COLO668 (cell line): ENCODE results near the gene OBP2A.
"Not testable (repeated sequence)": the region's sequence is repeated elsewhere in the genome, so short reads cannot be mapped to it uniquely, and the experiment has no call there.

Experiments
- DNase-seq: peaks from one replicate; lab custom pipeline; 2025; ENCODE audit not compliant: unreplicated experiment; lab: John Stamatoyannopoulos, UW

The OBP2A gene, protein sequence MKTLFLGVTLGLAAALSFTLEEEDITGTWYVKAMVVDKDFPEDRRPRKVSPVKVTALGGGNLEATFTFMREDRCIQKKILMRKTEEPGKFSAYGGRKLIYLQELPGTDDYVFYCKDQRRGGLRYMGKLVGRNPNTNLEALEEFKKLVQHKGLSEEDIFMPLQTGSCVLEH

DNA sequence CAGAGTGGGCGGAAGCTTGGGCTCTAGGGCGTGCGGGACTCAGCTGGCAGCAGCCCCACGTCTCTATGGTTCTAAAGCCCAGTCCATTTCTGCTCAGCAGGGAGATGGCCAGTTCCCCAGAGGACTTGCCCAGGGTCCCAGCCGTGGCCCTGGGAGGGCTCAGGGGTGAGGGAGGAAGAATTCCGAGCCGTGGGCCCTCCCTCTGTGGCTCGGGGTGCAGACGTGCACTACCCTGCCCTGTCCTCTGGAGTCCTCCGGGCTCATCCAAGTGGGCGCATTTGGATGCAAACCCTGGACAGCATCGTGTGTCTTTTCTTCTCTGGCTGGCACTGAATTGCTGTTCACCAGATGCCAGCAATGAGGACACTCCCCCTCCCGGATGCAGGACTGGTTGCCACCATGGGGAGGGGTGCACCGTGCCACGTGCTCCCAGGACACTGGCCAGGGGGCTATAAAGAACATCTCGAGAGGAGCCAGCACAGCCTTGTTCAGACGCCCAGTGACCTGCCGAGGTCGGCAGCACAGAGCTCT, at the start of gene OBP2A:
Gene OBP2A (plus strand): TSS at position 481 of the 531 bp plus-strand sequence. CDS start 55 bp downstream, outside the sequence.
- not testable (repeated sequence) for DNase-seq

DNA sequence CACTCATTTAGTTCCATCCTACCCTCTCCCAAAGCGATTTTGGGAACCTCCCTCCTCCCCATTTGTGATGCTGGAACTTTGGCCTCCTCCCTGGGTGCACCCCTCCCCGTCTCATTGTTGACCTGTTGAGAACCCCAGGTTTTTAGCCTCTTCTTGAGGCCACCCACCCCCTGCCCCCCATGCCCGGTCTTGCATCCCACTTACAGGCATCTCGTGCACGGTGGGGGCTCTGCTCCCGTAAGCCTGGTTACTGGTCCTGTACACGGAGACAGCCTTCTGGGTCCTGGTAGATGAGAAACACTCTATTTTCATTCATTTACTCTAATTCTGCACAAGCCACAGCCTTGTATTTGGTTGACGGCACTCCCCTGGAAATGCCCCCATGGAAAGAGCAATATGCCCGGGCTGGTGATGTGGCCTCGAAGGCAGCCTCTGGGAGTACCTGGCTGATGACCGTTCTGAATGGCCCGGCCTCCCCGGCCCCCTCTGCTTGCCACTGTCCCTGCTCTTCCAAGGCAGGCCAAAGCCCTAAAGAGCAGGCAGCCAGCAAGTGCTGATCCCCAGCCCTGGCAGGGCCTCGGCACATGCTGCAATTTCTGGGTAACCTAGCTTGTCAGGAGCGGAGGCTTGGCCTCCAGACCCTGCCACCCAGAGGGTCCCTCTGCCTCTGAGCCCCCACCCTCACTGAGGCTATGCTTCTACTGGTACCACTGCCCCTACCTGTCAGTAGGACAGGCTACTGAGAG, 47.4 kb upstream of the OBP2A start:
- no peak for DNase-seq

DNA sequence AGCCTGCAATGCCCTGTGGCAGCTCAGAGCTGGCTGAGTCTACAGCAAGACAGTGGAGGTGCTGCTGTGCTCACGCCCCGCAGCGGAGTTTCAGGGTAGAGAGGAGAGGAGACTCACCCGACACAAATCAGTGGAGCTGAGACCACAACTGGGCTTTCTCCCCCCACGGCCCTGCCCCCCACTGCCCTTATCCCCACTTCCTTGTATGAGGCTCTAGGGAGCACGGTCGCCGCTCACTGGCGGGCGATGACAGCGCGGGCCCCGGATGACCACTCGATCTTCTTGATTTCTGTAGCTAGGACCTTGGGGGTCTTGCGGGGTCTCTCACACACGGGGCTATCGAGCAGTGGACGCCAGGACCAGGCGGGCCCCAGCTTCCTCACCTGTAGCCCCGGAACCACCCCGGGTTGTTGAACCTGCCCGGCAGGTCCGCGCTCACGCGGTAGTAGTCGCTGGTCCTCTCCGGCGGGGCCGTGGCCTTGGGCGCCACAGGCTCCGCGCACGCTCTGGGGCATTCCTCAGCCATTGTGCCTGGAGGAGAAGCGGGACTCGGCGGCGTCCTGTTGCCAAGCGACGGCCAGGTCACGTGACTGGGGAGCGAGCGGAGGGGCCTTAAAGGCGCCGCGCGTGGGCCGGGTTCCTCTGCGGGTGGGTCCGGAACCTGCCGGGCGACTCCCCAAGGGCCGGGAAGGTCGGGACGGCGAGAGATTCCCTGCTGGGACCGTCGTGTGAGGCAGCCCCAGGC, 46.4 kb upstream of the OBP2A start:
- DNase-seq, result peak; percentile 91

DNA sequence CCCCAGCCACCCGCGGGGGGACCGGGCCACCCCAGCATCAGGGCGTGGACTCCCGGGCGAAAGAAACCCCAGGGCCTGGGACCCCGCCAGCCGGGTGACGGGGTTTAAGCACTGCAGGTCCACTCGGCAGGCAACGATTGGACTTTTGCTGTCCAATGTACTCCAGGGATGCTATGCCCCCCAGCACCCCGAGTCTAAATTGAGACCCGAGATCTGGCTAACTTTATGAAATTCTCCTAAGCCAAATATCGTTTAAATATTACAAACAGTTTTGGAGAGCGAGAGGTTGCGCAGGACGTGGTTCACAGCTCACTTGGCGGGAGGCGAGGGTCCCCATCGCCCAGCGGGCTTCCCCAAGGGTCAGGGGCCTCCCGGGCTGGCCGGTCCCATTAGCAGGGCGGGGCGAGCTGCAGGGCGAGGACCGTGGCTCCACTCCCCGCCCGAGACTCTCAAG, 45.8 kb upstream of the OBP2A start:
- no peak for DNase-seq

DNA sequence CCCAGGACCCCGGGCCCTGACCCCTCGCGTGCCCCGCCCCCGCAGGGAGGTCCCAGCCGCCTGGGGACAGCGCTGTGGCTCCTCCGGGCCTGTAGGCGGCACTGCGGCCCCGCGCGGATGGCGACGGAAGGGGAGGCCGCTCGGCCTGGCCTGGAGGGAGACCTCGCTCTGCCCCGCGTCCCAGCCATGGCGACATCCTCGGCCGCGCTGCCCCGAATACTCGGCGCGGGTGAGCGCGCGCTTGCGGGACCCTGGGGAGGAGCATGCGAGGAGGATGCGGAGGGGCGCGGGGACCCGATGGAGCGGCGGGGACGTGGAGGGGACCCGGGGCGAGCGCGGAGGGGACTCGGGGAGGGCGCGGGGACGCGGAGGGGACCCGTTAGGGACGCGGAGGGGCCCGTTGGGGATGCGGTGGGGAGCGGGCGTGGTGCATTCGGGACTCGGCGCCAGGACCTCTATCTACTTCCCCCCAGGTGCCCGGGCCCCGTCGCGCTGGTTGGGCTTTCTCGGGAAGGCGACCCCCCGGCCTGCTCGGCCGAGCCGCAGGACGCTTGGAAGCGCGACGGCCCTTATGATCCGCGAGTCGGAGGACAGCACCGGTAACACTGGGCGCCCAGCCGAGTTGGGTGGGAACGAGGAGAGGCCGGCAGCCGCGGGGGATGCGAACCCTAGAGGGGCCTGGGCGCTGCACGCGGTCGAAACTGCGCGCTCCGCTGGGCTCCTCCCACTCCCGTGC, 45.2 kb upstream of the OBP2A start, which contains the start of gene MRPS2:
Gene MRPS2 (plus strand): TSS at position 158 of the 736 bp plus-strand sequence. CDS start 29 bp downstream, at position 187.
- DNase-seq, result peak; percentile 90

DNA sequence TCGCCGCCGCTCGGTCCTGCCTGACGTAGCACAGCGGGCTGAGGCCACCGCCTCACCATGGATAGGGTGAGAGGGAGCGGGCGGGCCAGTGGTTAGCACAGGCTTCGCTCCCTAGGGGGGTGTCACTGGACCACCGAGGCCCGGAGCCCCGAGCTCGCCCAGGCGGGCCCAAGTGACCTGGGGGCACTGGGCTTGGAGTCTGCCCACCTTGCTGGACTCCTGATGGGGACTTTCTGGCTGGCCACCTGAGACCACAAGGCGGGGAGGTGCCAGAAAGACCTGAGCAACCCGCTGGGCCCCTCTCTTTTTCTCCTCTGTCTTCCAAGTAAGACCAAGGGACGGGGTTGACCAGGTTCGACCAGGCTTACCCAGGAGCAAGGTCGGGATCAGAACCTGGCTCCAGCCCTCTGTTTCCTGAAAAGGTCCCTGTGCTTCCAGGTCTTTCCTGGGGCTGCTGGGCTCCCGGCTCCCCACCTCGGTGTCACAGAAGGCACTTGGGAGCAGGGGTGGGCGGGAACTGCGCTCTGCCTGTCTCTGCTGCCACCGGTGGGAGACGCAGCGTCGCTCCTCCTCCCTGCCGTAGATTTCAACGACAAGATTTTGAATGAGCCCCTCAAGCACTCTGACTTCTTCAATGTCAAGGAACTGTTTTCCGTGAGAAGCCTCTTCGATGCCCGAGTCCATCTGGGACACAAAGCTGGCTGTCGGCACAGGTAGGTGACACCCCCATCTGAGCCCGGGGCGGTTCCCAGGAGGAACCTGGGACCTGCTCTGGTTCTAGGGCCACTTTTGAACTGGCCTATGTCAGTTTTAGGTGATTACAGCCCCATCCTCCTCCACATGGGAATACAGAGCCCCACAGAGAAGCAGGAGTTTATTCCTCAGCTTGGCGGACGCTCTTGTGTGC, 44.4 kb upstream of the OBP2A start:
- DNase-seq, result no peak

DNA sequence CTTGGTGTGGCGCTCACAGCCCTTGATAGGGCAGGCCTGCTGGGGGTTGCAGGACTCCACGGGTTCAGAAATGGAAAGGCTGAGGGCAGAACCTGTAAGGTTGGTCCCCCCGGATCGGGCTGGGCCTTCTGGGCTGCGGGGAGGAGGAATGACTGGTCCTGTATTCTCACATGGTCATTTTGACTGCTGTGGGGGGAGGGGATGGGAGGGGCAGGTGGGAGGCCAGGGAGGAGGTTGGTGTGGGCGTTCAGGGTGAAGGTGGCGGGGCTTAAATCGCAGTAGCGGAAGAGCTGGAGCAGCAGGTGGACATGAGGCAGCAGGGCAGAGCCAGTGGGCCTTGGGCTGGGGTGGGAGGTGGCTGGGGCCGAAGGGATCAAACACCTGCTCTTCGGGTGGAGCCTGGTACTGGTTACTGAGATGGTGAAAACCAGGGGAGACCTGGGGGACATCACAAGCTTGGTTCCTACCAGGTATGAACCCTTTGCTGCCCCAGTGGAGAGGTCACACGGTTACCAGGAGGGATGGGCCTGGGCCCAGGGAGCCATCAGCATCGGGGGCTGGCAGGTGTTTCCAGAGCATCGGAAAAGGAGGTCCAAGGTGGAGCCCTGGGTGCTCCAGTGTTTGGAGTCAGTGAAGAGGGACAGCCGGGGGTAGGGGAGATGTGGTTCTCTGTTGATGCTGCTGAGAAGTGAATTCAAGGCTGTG, 43.6 kb upstream of the OBP2A start:
- no peak for DNase-seq

DNA sequence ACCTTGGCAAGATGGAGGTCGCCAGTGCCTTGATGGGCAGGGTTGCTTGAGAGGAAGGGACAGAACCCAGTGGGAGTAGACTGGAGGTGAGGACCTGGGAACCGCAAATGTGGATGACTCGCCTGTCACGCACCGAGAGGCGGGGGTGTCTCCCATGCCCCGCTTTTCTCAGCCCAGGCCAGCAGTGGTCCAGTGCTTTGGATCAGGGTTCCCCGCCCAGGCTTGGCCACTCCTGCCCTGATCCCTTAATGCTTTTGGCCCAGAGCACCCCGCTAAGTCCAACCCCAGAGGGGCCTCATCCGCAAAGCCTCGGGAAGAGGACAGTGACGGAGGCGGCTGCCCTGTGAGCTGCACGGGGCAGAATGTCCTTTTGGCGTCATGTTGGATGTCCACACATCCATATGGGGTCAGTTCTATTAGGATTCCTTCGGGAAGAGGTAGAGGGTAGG, 43.0 kb upstream of the OBP2A start:
- DNase-seq, result no peak

DNA sequence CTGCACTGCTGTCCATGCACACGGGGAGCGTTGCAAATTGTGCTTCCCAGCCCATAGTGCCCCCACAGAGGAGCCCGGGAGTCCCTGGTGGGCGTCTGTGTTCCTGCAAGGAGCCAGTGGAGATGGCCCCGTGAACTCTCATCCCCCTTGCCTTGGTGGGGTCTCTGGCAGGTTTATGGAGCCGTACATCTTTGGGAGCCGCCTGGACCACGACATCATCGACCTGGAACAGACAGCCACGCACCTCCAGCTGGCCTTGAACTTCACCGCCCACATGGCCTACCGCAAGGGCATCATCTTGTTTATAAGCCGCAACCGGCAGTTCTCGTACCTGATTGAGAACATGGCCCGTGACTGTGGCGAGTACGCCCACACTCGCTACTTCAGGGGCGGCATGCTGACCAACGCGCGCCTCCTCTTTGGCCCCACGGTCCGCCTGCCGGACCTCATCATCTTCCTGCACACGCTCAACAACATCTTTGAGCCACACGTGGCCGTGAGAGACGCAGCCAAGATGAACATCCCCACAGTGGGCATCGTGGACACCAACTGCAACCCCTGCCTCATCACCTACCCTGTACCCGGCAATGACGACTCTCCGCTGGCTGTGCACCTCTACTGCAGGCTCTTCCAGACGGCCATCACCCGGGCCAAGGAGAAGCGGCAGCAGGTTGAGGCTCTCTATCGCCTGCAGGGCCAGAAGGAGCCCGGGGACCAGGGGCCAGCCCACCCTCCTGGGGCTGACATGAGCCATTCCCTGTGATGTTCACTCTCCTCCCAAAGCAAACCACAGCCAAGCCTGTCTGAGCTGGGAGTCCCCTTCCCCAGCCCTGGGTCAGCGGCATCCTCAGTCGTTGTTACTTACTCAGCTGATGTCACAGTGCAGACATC, 42.3 kb upstream of the OBP2A start:
- no peak for DNase-seq

DNA sequence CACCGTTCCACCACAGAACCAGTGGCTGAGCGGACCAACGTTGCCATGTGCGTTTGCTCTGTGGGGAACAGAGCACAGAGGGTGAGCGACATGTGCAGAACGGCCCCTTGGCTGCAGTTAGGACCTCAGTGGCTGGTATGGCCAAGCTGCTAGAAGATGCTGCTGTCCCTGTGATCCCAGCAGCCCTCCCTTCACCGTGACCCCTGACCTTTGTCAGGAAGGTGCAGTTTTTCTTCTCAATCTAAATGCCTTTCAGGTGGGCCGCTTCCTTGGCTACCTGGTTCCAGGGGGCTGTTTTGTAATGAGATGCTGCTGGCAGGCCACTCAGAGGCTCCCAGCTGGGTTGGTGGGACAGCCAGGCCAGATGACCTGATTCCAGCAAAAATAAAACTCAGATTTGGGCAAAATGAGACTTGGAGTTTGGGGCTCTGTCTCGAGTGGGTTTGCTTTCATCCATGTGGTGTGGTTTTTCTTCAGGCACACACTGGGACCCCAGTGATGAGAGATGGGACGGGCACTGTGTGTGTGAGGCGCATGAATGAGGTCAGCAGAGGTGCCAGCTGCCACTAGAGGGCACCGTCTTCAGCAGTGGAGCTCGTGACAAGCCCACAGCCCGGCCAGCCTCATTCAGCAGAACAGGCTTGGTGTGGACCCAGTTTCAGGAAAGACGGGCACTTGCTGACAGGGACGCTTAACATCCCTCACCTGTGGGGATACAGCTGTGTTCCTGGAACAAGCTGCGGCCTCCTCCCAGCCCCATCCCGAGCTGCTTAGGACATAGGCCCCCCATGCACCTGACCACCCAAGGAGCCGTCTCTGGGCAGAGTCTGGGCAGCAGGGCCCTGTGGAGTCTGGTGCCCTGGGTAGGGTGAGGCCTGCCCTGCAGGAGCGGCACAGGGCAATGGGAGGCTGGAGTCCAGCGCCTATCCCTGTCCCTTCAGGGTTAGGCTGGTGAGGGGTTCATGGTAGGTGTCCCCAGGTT, 41.4 kb upstream of the OBP2A start:
- DNase-seq, result peak; percentile 52

DNA sequence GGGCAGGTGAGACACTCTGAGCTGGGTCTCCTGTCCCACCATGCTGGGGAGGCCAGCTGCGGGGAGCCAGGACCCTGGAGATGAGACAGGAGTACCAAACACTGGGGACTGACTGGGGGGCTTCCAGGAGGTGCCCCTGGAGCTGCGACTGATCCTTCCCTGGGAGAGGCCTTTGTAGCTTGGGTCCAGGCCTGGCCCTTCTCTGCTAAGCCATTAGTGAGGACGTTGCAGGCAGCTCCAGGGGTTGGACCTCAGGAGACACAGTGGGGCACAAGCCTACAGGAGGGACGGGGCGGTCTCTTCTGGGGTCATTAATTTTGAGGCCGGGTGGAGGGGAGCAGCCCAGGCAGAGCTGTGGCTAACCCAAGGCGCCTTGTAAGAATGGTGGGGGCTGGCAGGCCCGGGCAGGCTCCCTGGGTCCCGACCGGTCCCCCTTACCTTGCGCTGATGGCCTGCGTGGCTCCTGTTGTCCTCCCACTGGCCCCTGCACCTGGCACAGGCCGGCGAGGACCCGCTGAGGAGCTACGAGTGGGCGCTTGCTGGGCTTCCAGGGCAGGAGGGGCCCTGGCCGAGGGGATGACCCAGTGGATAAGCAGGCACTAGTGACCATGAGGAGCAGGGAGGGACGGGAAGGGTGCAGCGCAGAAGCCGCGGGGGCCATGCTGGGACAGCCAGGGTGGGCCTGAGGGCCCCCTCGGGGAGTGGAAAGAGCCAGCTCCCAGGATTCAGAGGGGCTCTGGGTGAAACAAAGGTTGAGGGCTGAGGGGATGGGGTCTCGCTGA, 40.3 kb upstream of the OBP2A start:
- DNase-seq, result no peak

DNA sequence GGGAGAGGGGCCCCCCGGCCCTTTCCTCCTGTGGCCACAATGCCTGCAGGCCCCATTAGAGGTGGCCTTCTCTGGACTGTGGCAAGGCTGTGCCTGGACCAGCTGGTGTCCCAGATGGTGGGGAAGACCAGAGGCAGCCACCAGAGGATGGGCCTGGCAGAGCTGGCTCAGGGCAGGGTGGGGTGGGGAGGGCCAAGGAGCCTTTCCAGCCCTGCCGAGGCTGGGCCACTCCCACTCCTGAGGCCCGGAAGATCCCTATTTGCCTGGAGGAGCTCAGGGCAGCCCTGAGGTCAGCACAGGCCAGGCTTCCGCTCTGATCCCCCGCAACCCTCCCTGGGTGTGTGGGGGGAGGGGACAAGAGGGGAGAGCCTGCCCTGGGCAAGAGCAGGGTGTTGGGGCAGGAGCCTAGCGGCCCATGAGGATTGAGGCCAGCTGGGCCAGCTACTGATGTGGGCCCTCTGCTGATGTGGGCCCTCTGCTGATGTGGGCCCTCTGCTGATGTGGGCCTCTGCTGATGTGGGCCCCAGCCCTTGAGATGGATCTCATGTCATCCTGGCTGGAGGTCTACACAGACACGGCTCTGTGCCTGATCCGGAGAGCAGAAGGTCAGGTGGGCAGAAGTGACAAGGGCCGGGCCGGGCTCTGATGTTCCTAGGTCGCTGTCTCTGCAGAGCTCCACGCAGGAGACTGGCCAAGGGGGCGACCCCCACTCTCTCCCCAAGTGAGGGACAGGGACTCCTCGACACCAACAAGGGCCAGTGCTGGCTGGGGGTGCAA, 39.4 kb upstream of the OBP2A start:
- no peak for DNase-seq

DNA sequence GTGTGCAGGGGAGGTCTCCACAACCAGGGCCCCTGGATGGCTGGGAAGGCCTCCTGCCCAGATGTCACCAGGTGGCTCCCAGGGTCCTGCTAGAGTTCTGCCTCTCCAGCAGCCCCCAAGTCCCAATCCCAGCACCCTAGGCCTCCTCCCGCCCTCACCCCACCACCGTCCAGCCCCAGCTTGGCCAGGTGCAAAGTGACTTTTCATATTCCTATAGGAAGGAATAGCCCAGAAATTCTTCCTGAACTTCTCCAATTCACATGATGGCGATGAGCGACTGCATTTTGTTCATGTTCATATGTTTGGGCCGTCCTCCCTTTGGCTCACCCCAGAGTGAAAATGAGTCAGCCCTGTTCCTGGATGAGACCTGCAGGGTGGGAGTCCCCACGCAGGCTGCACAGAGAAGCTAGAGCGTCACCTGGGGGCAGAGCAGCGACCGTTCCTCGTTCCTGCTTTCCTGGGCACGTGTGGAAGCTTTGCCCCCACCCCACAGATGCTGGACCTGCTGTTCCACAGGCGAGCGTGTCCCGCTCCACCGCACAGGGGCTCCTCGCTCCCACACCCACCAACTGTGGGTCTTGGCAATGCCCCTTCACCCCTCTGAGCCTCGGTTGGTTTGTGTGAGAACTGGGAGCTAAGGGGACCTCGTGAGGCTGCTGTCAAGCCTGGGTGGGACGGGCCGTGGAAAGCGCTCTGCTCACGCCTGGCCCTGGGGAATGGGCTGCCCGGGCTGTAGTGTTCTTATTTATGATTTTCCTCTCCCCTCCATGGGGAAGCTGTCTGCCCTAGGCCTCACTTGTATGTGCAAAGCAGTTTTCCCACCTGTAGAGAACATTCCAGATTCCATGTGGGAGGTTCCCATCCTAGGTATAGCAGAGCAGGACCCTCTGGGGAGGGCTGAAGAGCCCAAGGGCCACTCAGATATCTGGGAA, 38.6 kb upstream of the OBP2A start:
- no peak for DNase-seq

DNA sequence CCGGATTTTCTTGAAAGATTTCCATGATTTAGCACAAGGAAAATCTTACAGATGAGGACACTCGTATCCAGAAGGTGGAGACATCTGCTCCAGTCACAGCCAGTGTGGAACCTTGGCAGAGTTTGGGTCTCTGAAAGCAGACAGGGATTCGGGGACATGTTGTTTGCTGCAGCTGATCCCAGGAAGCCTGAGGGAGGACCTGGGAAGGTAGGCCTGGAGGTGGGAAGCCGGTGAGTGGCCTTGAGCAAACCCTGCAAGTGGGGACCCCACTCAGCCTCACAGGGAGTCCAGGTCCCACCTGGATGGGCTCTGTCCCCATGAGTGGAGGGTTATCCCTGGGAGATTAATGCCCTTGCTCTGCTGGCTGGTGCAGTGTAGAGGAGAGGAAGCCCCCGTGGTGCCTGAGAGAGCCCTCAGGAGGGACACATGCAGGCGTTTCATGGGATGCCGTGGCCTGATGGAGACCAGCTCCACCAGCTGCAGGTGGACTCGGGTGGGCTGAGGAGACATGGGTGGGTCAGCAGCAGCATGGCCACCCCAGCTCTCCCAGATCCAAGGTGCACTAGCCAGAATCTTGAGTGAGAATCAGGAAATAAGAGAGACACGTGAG, 37.6 kb upstream of the OBP2A start:
- no peak for DNase-seq
